ENCODE results near the gene PAGE5.

Gene PAGE5

GRCh38 chrX:55220119-55220794 is at the start of gene PAGE5:
PAGE5 (plus strand) TSS chrX:55220346; CDS start chrX:55221383, 1,037 bp downstream.
- DNase-seq (ENCODE audit: low read depth in 1 of 2, low spot score in 1 of 2) = peak in 1 of 2 donors; percentile 0

GRCh38 chrX:55187281-55187680 is 32.9 kb upstream of the PAGE5 start:
- no peak for DNase-seq (ENCODE audit: low read depth in 1 of 2, low spot score in 1 of 2)

- no peak for DNase-seq (ENCODE audit: low read depth in 1 of 2, low spot score in 1 of 2)
These were observed 23.5 kb upstream of the PAGE5 start for GRCh38 chrX:55196688-55197087.

GRCh38 chrX:55201930-55202579 is 18.1 kb upstream of the PAGE5 start:
- no peak for DNase-seq (ENCODE audit: low read depth in 1 of 2, low spot score in 1 of 2)

GRCh38 chrX:55206162-55206941 is 13.8 kb upstream of the PAGE5 start:
- no peak for DNase-seq (ENCODE audit: low read depth in 1 of 2, low spot score in 1 of 2)

GRCh38 chrX:55210931-55211677 is 9.0 kb upstream of the PAGE5 start:
- DNase-seq (ENCODE audit: low read depth in 1 of 2, low spot score in 1 of 2) = no peak

- no peak for DNase-seq (ENCODE audit: low read depth in 1 of 2, low spot score in 1 of 2)
These were observed 6.8 kb upstream of the PAGE5 start for GRCh38 chrX:55213381-55213780.

- DNase-seq (ENCODE audit: low read depth in 1 of 2, low spot score in 1 of 2) = no peak
These were observed 20.7 kb downstream of the PAGE5 start for GRCh38 chrX:55240788-55241340.

GRCh38 chrX:55253528-55253927 is 33.4 kb downstream of the PAGE5 start:
- no peak for DNase-seq (ENCODE audit: low read depth in 1 of 2, low spot score in 1 of 2)

- no peak for DNase-seq (ENCODE audit: low read depth in 1 of 2, low spot score in 1 of 2)
These were observed 40.7 kb downstream of the PAGE5 start for GRCh38 chrX:55260806-55261205.

- no peak for DNase-seq (ENCODE audit: low read depth in 1 of 2, low spot score in 1 of 2)
These were observed 44.7 kb downstream of the PAGE5 start, which contains the start of gene PAGE3 for GRCh38 chrX:55264816-55265215. PAGE3 (minus strand) TSS chrX:55264916; CDS start chrX:55263903, 1,013 bp downstream.

All from activated CD4-positive, alpha-beta T cell treated with anti-CD3 and anti-CD28 coated beads, Interleukin-2, amount 50 U/mL, for 24 hours (primary cell).